22Rv1 (cell line): ENCODE data around the gene ZNF311.

Source experiments
- ZFX ChIP-seq: fragments of 450-650 bp; IDR thresholded peaks from 2 replicates; pipeline ENCODE4 v1.6.1; 2017; ENCODE audit warnings: antibody characterized with exemption, borderline replicate concordance
- TF ChIP-seq, protein P1 (sequence below): fragments of 450-650 bp; IDR thresholded peaks from 2 replicates; pipeline ENCODE4 v1.5.1; 2017; ENCODE audit warnings: mild to moderate bottlenecking

DNA sequence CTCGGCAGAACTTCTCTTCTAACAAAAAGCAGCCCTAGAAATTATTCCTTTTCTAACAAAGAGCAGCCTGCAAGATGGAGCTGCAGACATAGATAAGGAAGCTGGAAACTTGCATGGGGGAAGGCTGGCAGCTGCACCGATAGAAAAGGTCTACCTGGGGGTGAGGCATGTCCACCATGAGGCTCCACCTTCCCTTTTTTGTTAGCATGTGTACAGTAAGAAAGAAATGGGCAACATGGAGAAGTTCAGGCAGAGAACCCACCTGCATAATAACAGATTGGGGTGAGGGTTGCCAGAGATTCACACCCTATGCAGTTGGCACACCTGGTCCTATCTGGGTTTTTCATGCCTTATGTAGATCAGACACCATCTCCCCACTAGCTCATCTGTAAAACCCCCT lies 25.4 kb downstream of the ZNF311 start:
- TF ChIP-seq, protein P1, sequence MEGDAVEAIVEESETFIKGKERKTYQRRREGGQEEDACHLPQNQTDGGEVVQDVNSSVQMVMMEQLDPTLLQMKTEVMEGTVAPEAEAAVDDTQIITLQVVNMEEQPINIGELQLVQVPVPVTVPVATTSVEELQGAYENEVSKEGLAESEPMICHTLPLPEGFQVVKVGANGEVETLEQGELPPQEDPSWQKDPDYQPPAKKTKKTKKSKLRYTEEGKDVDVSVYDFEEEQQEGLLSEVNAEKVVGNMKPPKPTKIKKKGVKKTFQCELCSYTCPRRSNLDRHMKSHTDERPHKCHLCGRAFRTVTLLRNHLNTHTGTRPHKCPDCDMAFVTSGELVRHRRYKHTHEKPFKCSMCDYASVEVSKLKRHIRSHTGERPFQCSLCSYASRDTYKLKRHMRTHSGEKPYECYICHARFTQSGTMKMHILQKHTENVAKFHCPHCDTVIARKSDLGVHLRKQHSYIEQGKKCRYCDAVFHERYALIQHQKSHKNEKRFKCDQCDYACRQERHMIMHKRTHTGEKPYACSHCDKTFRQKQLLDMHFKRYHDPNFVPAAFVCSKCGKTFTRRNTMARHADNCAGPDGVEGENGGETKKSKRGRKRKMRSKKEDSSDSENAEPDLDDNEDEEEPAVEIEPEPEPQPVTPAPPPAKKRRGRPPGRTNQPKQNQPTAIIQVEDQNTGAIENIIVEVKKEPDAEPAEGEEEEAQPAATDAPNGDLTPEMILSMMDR, result no peak
- TF ChIP-seq ZFX, result no peak
